GM18517 (cell line): ENCODE data around the gene PRKCH.
"Not testable (repeated sequence)": the region's sequence is repeated elsewhere in the genome, so short reads cannot be mapped to it uniquely, and the experiment has no call there.

Experiments
- ATAC-seq: cut with Tn5 transposase; IDR thresholded peaks from one replicate; pipeline ENCODE4 v1.9.1; 2021; ENCODE audit warnings: mild to moderate bottlenecking, moderate library complexity; ENCODE audit not compliant: unreplicated experiment

PRKCH gene

GRCh38 chr14:61451891-61452400 lies 130.6 kb downstream of the PRKCH start:
- no peak for ATAC-seq

GRCh38 chr14:61452452-61452851 lies 131.1 kb downstream of the PRKCH start:
- ATAC-seq: no peak

- ATAC-seq: no peak
These were observed 131.9 kb downstream of the PRKCH start for GRCh38 chr14:61453103-61453767.

DNA sequence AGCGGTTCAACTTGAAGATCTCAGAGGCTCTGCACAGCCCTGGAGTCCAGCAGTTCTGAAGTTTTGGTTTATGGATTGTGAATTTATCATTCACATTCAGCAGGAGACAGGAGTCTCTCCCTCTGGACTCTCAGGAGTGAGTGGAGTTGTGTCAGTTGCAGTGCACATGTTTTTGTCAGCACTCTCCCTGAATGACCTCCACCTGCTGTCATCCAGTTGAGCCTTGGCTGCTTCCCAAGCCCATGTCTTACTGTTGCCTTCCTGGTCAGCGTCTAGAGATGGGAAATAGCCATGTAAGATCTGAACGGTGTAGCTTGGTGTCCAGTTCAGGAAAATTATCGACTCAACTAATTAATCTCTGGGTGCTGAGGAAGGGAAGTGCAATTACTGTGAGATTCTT lies 133.2 kb downstream of the PRKCH start:
- ATAC-seq: no peak

DNA sequence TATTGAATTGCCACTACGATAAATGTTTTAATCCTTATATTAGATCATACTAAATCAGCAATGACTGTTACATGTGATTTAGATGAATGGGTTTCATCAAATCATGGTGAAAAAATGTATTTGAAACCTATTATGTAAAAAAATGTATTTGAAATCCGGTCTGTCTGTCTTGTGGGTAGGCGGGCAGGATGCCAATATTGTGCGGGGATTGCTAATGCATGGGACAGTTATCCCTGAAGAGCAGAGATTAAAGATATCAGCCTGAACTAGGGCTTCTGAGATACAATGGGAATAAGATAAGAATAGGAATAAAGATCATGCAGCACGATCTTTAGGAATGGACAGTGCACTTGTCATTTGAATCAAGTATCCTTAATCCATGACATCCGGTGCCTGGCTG lies 134.0 kb downstream of the PRKCH start:
- ATAC-seq: no peak

GRCh38 chr14:61456720-61457119 lies 135.3 kb downstream of the PRKCH start:
- peak; percentile 83 for ATAC-seq

DNA sequence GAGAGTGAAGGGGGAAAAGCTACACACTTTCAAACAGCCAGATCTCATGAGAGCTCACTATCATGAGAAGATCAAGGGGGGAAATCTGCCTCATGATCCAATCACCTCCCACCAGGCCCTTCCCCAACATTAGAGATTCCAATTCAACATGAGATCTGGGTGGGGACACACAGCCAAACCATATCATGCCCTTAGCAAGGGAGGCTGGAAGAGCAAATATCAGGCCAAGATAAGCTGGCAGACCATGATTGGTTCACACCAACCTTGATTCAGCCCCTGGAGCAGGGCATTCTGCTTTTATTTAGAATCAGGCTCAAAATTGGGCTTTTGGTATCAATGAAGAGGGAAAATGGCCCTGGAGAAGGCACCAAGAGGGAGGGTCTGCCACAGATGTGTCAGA lies 137.4 kb downstream of the PRKCH start:
- no peak for ATAC-seq

GRCh38 chr14:61459229-61459628 lies 137.8 kb downstream of the PRKCH start:
- ATAC-seq: no peak

DNA sequence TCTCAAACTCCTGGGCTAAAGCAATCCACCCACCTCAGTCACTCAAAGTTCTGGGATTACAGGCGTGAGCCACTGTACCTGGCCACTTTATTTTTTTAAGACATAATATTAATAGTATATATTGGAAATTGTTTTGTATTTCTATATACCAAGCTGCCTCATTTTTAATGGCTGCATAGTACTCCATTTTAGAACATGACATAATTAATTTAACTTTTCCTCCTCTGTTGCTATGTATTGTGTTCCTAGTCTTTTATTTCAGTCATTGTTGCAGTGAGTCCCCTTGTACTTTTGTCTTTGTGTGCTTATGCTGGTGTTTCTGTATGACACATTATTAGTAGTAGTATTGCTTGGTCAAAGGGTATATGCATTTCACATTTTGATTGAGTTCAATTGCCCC lies 138.7 kb downstream of the PRKCH start:
- no peak for ATAC-seq

- no peak for ATAC-seq
These were observed 139.6 kb downstream of the PRKCH start for GRCh38 chr14:61460718-61461611.

- peak; percentile 53 for ATAC-seq
These were observed 140.5 kb downstream of the PRKCH start for GRCh38 chr14:61461808-61462275.

GRCh38 chr14:61462566-61463193 lies 141.3 kb downstream of the PRKCH start:
- no peak for ATAC-seq

- no peak for ATAC-seq
These were observed 142.4 kb downstream of the PRKCH start for GRCh38 chr14:61463664-61464285.

GRCh38 chr14:61464539-61465320 lies 143.4 kb downstream of the PRKCH start:
- ATAC-seq: not testable (repeated sequence)

DNA sequence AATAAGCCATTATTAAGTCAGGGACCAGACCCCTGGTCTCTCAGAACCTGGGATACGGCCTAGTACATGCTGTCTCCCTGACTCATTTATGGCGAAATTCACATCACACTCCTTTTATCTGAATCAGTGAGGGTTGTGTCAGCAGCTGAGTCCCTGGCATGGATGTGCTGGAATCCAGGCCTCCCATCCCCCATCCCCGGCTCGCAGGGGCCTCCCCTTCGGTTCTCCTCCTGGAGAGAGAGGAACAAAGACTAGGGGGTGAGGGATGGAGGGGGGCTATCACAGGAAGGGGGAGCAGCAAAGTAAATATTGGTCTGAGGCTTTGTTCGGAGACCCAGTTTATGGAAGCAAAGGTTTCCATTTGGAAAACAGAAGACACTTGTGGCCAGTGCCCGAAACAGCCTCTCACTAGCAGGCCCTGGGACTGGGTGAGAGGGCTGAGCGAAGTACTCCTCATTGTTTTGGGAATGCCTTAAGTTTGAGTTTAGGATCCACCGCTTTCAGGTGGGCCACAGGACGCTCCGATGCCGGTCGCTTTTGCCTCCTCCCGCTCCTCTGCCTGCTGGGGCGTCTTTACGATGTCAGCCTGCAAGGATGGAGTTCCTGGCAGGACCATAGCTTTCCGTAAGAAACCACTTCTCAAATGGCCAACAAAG lies 145.0 kb downstream of the PRKCH start:
- ATAC-seq: no peak

- ATAC-seq: no peak
These were observed 145.5 kb downstream of the PRKCH start for GRCh38 chr14:61466905-61467280.

DNA sequence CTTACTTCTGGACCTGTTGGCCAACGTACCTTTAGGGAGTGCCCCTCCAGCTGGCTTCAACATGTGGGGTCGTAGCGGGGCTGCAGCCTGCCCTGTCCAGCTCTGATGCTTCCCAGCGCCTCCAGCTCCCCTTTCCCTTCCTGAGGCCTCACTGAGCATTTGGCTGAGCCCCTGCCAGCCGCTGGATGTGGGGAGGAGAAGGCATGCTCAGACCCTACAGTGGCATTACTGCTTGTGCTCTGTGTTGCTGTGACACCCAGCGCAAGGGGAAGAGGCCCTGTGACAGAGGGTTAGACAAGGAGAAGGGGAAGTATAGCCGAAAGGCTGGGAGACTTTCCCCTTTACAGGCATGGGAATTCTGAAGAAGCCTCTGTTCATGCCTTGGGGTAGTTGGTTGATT lies 145.9 kb downstream of the PRKCH start:
- ATAC-seq: no peak

DNA sequence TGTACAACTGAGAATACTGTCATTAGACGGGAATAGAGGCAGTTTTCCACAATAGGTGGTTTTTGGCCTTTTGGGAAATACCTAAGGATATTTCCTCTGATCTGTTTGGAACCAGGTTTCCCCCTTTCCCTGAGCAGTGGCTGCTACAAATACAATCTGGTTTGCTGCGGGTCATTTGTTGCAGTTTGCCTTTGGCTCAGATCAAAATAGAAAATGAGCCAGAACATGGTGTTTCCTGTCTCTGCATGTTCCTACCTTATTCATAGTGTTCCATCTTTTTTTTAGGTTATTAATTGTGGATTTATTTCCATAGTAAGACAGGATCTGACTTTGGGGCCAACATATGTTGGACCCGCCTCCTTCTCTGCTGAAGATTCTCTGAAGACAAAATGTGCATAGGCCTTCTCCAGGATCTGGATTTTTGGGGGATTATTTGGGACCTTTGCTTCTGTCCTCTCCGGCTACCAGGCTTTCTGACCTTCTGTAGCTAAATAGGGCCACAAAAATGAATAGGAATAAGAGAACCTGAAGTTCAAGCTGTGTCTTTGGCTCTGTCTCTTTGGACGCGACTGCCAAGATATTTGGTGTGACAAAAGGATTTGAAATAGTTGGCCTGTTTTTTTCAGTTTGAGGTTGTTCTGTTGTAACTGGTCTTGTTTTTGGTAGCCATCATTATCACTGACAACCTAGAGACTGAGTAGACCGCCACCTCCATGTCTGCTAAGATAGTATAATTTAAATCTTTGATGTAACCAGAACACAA lies 146.9 kb downstream of the PRKCH start:
- ATAC-seq: no peak

GRCh38 chr14:61469781-61470180 lies 148.4 kb downstream of the PRKCH start:
- no peak for ATAC-seq
